Uterus (tissue), 2 donors: Measurements from ENCODE around the gene IL6R.

Source experiments
- CTCF ChIP-seq, 4 experiments: fragments of 200-600 bp in 2 of 4; fragments of 450-650 bp in 2 of 4; sonication (generic) in 2 of 4; IDR thresholded peaks; one replicate each; pipeline ENCODE4 v1.5.1; 2016 to 2019; ENCODE audit warnings: antibody characterized with exemption in 4 of 4, mild to moderate bottlenecking in 2 of 4, moderate library complexity in 1 of 4
- POLR2A ChIP-seq, 2 donors: fragments of 450-650 bp; IDR thresholded peaks; one replicate each; pipeline ENCODE4 v1.6.1; 2016; ENCODE audit warnings: antibody characterized with exemption in 2 of 2, mild to moderate bottlenecking in 1 of 2, moderate library complexity in 1 of 2

- TF ChIP-seq CTCF (IDR thresholded peaks at IDR 0.05): no peak
- TF ChIP-seq POLR2A (IDR thresholded peaks at IDR 0.05): no peak
Measured at GRCh38 chr1:154476791-154477190, 71.6 kb downstream of the IL6R start.
